ENCODE measurements around the gene GRIA1. TPM values are rescaled to one million over a fixed set of nuclear protein-coding genes. Genes with fewer than 3 reads are reported as not detected.
"Not testable (repeated sequence)": the region's sequence is repeated elsewhere in the genome, so short reads cannot be mapped to it uniquely, and the experiment has no call there.

GRIA1 gene
- total RNA-seq, 2 donors from 2014 or later: 0.12 to 1.2 TPM

GRCh38 chr5:153824909-153825308, 334.4 kb downstream of the GRIA1 start:
- Histone ChIP-seq H3K36me3 (no peaks in the 10 kb centered on the region), H3K9me3 (no peaks in the 10 kb centered on the region), H3K4me1 (no peaks in the 10 kb centered on the region), H3K4me3 (no peak overlapping the region), H3K27ac (no peak overlapping the region), H3K27me3 (no peaks in the 10 kb centered on the region)
- TF ChIP-seq CTCF (IDR thresholded peaks at IDR 0.05): no peak
- no peak for DNase-seq (ENCODE audit: low spot score)

- Histone ChIP-seq H3K4me3 (no peak overlapping the region), H3K4me1 (no peaks in the 10 kb centered on the region), H3K27me3 (no peaks in the 10 kb centered on the region), H3K27ac (no peak overlapping the region), H3K36me3 (no peaks in the 10 kb centered on the region), H3K9me3 (no peaks in the 10 kb centered on the region)
- no peak for TF ChIP-seq CTCF (IDR thresholded peaks at IDR 0.05)
- no peak for DNase-seq (ENCODE audit: low spot score)
These were observed 336.9 kb downstream of the GRIA1 start for GRCh38 chr5:153827397-153827796.

GRCh38 chr5:153829510-153830065, 339.1 kb downstream of the GRIA1 start:
- no peak overlapping the region for H3K4me3 ChIP-seq
- no peaks in the 10 kb centered on the region for H3K9me3 ChIP-seq
- DNase-seq (ENCODE audit: low spot score): no peak
- no peaks in the 10 kb centered on the region for H3K36me3 ChIP-seq
- H3K27ac ChIP-seq: no peak overlapping the region
- no peaks in the 10 kb centered on the region for H3K4me1 ChIP-seq
- TF ChIP-seq CTCF (IDR thresholded peaks at IDR 0.05): no peak
- no peaks in the 10 kb centered on the region for H3K27me3 ChIP-seq

- Histone ChIP-seq H3K36me3 (no peaks in the 10 kb centered on the region), H3K27me3 (no peaks in the 10 kb centered on the region), H3K27ac (no peak overlapping the region), H3K4me1 (no peaks in the 10 kb centered on the region), H3K9me3 (no peaks in the 10 kb centered on the region), H3K4me3 (no peak overlapping the region)
- DNase-seq (ENCODE audit: low spot score): no peak
- TF ChIP-seq CTCF (IDR thresholded peaks at IDR 0.05): no peak
These were observed 341.5 kb downstream of the GRIA1 start for GRCh38 chr5:153831973-153832372.

- no peak for TF ChIP-seq CTCF (IDR thresholded peaks at IDR 0.05)
- Histone ChIP-seq H3K27me3 (no peaks in the 10 kb centered on the region), H3K4me3 (no peak overlapping the region), H3K36me3 (no peaks in the 10 kb centered on the region), H3K27ac (no peak overlapping the region), H3K4me1 (no peaks in the 10 kb centered on the region), H3K9me3 (no peaks in the 10 kb centered on the region)
- DNase-seq (ENCODE audit: low spot score): no peak
These were observed 345.5 kb downstream of the GRIA1 start for GRCh38 chr5:153835891-153836515.

GRCh38 chr5:153849303-153850113, 359.0 kb downstream of the GRIA1 start:
- not testable (repeated sequence) for H3K27me3 ChIP-seq; DNase-seq (ENCODE audit: low spot score); H3K27ac ChIP-seq; H3K4me3 ChIP-seq; H3K9me3 ChIP-seq; H3K36me3 ChIP-seq; H3K4me1 ChIP-seq
